HL-60 (cell line): ENCODE results near the gene ENKUR.

Experiments used
- POLR2AphosphoS5 ChIP-seq: IDR thresholded peaks from 2 replicates; pipeline ENCODE4 v1.6.1; 2012; ENCODE audit warnings: low read depth
- TF ChIP-seq, protein P1 (sequence below): IDR thresholded peaks from one replicate; pipeline ENCODE4 v1.5.1; 2011; ENCODE audit warnings: low read length, control low read depth, inconsistent platforms; ENCODE audit not compliant: insufficient read depth

DNA sequence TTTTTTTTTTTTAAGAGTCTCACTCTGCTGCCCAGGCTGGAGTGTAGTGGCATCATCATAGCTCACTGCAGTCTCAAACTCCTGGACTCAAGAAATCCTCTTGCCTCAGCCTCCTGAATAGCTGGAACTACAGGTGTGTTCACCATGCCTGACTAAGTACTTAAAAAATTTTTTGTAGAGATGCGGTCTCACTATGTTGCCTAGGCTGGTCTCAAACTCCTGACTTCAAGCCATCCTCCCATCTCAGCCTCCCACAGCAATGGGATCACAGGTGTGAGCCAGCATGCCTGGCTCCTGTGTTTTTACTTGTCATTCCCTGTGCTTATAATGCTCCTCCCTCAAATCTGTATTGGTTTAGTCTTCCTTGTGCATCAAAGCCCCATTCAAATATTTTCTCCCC is 47.2 kb upstream of the ENKUR start:
- TF ChIP-seq, protein P1, sequence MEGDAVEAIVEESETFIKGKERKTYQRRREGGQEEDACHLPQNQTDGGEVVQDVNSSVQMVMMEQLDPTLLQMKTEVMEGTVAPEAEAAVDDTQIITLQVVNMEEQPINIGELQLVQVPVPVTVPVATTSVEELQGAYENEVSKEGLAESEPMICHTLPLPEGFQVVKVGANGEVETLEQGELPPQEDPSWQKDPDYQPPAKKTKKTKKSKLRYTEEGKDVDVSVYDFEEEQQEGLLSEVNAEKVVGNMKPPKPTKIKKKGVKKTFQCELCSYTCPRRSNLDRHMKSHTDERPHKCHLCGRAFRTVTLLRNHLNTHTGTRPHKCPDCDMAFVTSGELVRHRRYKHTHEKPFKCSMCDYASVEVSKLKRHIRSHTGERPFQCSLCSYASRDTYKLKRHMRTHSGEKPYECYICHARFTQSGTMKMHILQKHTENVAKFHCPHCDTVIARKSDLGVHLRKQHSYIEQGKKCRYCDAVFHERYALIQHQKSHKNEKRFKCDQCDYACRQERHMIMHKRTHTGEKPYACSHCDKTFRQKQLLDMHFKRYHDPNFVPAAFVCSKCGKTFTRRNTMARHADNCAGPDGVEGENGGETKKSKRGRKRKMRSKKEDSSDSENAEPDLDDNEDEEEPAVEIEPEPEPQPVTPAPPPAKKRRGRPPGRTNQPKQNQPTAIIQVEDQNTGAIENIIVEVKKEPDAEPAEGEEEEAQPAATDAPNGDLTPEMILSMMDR: no peak
- no peak for TF ChIP-seq POLR2AphosphoS5
